ENCODE measurements around the gene ADRA2C.

ADRA2C gene

DNA sequence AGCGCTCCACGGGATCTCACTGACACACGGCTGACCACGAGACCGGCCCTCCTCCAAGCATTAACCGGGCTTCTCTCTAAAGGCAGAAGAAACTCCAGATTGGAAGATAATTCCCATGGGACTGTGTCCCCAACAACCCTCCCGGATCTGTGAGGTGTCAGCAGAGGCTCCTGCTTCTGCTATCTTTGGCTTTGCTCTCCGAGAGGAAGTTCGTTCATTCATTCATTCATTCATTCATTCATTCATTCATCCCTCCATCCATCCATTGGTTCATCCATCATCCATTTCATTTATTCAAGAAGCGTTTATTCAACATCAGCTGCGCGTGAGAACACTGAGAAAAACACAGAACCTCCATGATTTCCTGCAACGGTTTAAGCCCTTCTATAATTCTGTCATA lies 11.5 kb downstream of the ADRA2C start:
- no peak for DNase-seq

DNA sequence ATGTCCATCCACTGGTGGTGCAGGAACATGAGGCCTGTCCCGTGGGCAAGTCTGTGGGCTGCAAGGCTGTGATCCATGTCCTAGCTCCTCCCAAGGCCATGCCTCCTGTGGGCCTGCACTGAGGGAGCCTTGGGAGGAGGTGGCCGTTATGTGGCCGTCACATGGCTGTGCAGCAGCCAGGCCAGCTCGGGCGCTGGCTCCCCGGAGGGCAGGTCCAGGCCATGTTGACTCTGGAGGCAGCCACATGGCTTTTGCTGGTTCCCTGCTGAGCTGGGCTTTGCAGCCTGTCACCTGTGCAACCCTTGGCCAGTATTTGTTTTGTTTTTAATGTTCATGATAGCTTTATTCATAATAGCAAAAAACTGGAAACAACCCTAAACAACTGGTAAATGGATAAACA lies 13.3 kb downstream of the ADRA2C start:
- DNase-seq = no peak

DNA sequence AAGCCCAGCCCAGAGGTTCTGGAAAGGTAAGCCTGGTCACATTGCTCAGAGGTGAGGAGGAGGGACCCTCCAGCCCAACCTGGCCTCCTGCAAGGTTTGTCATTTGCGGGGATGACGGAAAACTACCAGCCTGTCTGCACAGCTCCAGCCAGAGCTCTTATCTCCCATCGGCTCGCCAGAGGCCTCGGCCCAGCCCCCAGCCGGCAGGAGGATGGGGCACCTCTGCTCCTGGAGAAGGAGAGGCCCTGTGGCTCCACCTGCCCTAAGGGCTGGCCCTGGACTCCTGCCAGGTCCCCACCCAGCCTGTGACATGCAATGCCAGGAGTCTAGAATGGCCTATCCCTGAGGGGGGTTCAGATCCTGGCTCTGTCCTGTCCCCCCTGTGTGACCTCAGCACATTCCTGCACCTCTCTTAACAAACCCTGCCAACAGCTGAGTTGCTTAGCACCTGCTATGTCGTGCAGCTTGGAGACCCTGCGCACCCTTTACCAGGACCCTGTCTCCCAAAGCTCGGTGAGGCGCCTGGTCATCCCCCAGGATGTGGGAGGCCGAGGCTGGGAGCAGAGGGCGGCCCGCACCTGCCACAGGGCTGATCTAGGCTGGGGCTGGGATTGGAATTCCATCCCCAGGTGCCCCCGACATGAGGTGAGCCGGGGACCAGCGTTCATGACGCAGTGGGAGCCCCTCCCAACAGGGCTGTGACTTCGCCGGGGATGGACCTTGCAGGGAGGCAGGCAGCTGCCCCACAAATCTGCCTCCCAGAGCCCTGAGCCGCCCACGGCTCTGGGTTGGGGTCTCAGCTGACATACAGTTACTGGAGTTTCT lies 14.4 kb downstream of the ADRA2C start:
- DNase-seq = no peak

DNA sequence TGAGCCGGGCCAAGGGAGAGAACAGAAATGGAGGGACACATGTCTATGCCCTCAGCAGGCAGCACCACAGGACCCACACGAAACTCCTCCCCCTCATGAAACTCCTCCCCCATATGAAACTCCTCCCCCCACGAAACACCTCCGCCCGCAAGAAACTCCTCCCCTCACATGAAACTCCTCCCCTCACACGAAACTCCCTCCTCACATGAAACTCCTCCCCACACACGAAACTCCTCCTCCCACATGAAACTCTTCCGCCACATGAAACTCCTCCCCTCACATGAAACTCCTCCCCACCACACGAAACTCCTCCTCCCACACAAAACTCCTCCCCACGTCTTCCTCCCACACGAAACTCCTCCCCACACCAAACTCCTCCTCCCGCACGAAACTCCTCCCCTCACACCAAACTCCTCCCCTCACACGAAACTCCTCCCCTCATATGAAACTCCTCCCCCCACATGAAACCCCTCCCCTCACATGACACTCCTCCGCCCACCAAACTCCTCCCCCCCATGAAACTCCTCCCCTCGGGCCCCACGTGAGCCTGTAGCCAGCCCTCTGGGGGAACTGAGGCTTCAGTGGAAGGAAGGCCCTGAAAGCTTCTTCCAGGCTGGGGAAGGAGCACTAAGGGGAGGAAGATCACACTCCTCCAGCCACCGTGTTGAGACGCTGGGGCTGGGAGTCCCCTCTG lies 15.2 kb downstream of the ADRA2C start:
- no peak for DNase-seq

DNA sequence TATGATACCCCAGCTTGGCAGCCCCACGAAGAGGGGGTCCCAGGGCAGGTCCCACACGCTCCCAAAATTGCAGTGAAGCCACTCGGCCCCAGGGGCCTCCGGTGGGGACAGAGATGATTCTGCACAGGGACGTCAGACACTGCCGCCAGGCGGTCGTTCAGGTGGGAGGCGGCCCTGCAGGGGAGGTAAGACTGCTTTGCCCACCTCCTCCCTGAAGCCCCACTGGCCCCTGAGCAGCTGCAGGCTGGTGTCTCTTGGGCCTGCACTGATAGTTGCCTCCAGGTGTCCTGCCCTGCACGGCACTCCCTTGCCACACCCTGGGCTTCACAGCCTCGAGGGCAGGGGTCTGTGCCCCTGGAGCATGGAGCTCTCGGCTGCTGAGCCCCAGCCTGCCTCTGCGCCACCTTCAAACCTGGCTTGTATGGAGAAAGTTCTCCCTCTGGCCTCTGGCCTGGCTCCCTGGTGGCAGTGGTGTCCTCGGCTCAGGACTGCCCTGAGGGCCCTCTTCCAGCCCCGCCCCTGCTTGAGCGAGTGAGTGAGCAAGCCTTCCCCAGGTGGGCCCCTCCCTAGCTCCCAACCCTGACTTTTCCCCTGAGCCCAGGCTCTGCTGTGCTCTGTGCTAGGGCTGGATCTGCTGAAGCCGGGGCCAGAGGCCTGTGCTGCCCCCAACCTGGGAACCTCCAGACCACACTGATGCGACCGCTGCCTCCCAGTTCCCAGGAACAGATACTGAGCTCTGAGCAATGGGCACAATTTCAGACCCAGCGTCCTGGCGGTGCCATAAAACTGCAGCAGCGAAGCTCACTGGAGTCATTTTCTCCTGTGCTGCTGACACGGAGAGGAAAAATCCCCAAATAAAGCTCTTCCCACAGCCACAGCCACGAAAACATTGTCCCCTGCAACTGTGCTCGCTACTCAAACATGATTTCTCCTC lies 16.1 kb downstream of the ADRA2C start:
- DNase-seq = no peak

DNA sequence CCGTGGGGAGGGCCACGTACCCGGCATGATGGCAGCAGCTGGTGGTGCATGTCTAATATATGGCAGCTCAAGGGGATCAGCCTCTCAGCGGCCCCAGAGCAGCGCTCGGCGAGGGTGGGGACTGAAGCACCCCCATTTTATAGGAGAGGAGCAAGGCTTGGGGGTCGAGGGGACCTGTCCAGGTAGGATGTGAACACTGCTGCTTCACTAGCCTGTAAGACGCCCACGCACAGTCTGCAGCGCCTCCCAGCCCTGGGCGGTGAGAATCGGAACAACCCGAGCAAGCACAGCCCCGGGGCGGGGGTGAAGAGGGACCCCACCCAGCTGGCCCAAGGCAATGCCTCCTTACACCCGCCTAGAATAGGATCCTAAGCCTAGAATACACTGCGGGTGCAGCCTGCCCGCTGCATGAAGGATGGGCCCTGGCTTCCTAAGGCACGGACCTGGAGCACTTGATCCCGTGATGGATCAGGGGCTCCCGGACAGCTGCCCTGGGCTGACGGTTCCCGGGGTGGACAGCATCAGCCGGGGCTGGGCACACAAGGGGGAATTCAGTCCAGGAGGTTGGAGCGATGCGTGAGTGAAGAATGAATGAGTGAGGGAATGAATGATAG lies 17.6 kb downstream of the ADRA2C start:
- no peak for DNase-seq

DNA sequence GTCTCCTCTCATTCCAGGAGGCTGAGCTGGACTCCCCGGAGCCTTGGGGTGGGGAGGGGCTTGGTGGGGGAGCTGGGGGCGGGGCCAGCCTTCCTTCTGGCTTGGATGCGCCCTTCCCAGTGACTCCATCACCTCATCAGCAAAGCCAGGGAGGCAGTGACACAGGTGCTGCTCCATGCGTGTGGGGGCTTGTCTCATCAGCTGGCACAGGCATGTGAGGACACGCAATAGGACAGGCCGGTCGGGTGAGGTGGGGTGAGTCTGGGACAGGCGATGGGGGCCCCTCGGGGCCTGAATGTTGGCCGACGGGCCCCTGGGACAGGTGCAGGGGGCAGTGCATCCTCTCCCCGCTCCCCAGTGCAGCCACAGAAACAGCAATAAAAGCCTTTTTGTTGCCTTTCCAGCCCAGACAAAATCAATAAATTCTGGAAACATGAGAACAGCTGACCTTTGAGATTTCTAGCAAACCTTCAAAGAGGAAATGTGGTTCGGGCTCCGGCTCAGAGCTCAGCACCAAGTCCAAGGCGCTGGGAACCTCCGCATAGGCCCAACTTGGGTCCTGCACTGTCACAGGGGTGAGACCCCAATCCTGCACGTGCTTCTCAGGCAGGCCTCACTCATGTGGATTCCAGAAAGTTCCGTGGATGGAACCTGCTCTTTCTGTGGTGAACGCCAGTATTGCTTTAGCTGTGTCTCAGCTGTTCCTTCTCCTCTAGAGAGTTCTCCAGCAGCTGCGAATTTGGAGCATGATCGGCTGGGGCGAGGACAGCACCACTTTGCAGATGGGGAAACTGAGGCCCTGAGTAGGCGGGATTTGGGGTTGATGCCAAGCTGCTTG lies 18.5 kb downstream of the ADRA2C start:
- no peak for DNase-seq

DNA sequence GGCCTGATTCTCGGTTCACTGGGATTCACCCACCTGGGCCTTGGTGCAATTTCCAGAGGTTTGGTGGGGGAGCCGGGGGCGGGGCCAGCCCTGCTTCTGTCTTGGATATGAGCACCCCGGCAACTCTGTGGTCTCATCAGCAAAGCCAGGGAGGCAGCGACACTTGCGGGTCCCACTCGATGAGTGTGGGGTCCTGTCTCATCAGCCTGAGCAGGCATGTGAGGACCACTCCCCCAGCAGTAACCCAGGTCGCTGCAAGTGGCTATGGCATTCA lies 19.0 kb downstream of the ADRA2C start:
- no peak for DNase-seq

DNA sequence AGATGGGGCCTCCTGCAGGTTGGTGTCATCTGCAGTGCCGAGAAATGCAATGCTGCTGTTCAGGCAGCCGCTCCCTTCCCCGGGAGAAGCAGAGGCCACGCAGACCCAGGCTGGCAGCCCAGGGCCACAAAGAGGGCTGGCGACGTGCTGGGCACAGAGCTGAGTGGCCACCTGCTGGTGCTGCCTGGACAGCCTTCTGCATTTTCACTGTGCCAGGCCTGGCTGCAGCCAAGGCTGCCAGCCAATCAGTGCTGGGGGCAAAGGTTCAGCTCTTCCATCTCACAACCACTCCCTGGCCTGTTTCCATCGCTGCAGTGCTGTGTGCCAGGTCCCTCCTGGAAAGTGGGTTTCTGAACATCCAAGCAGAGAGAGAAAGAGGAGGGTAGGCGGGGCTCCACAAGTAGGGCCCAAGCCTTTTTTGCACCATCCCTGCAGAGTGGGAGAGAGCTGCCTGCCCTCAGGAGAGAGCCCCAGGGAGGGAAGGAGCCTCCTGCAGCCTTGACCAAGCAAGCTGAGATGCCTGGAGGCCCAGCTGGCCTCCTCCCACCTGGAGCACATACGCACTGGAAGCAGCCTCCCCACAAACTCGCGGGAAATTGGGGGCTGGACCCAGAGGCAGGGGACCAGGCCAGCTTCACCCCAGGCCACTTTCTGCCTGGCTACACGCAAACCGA lies 20.1 kb downstream of the ADRA2C start:
- DNase-seq = no peak

DNA sequence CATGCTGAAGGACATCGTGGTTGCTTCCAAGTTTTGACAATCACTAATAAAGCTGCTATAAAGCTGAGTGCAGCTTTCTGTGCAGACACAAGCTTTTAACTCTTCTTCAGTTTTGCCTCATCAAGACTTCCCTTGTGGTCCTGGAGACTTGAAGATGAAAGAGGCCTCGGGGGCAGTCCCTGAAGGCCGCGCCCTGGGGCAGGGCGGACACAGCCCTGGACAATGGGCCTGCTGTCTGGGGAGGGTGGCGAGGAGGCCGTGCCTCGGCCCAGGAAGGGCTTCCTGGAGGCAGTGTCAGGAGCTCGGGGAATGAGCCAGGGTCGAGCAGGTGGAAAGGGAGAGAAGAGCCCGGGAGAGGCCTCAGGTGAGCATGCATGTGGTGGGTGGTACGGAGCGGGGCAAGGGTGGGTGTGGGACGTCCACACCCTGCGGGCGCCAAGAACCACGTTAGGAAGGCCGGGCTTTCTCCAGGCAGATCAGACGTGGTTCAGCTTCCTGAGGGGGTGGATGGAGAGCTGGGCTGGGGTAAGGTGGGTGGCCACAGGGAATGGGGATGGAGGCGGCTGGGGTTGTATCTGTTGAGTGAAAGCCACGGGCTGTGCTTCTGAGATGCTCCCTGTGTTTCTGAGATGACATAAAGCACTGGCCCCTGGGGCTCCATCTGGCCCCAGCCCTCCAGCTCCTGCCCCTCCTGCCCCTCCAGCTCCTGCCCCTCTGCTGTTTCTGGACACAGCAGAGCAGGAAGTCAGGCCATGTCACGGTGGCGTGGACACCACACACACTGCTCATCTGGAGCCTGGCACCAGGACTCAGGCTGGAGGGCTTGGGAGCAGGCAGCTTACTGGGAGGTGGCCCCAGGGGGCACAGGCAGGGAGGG lies 21.5 kb downstream of the ADRA2C start:
- no peak for DNase-seq

DNA sequence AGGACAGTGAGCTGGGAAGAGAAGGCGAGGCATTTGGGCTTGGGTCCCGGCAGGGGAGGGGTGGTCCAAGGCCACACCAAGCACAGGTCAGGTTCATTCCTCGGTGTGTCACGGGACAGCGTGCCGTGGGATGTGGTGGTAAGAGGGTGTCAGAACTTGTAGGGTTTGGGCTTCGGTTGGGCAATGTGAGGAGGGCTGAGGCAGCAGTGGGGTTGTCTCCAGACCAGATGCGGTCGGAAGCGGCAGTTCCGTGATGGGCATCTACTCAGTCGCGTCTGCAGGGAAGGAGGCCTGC lies 22.1 kb downstream of the ADRA2C start:
- DNase-seq = no peak

DNA sequence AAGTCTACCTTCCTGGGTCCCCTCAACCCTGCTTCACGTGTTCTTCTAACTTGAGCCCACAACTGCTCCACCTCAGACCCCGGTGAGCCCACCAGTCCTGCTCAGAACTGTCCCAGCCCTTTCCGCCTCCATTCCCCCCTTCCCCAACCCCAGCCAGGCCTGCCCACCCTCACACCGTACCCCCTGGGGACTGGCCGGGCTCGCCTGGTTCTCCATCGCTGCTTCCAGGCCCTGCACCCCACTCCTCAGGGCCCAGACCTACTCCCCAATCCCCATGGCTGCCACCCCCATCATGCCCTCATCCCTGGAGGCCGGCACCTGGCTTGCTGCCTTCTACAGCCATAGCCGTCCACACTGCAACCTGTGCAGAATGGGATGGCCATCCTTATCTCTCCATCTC lies 23.4 kb downstream of the ADRA2C start:
- no peak for DNase-seq

DNA sequence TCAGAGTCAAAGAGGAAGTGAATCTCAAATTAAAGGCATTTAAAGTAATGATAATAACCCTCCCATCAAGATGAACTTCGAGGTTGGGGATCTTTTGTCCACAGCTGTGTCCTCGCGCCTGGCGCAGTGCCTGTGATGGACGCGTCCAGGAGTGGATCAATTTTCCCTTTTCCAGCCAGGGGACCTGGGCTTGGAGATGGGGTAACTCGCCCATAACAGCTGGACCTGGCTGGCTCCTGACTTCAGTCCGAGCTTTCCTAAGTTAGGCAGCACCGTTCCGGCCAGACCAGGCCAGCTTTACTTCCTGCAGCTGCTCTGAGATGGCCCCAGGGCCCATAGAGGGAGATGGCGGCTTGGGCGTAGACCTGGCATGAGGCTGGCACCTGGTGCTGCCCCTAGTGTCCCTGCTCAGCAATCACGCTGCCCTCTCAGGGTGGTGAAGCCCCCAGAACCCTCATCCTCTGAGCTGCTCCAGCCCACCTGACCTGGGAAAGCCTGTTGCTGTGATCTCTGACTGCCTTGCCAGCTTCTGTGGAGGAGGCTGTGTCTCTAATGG lies 23.9 kb downstream of the ADRA2C start:
- DNase-seq = no peak

DNA sequence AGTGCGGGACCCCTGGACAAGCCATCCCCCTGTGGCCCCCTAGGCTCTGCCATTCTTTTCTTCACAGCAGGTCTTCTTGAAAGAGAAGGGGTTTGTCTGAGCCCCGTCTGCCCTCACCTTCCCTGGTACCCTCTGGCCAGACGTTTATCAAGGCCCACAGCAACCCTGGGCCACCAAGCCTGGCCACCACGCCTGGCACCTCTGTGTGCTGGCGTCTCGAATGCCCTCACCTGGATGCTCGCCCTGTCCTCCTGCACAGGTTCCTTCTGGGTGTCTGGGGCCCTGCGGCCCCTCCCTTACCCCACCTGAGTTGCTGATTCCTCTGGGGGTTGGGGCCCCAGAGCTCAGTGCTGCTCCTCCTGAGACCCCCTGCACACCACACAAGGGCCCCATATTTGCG lies 25.1 kb downstream of the ADRA2C start:
- no peak for DNase-seq

DNA sequence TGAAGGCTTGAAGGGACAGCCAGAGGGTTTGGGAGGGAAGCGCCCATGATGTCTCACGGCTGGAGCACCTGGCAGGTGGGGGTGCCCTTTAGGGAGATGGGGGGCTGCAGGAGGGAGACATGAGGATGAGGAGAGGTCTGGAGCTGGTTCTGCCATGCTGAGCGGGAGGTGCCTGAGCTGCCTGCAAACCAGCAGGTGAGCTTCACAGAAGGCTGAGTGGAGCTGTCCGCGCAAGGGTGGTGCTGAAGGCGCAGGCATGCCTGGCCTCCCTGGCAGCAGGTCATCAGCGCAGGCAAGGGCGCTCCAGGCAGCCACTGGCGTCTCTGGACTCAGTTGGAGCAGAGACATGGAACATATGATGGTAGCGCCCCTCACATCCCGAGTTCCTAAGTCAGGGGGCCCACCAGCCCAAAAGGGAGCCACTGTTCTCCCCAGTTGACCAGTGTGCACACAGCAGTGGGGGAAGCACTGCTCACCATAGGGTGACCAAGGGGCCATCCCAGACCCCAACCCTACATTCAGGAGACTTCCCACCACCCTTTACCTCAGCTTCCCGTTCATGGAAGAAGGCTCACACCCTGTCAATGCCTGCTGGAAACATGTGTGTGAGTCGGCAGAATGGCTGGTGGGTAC lies 25.8 kb downstream of the ADRA2C start:
- DNase-seq = no peak

DNA sequence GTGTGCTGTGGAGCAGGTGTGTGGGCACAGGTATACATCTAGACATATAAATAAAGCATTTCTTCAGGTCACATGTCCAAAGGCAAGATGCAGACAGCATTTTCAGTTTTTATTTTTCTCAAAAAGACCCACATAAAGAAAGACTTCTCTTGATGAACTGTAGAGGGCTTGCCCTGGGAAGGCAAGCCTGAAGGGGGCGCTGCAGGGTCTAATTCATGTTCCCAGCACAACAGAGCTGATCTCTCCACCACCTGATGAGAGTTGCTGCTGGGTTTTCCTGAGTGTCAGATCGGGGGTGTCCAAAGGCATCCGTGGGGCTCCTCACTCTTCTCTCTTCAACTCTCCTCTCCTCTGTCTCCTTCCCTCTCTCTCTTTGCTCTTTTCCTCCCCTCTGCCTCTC lies 26.6 kb downstream of the ADRA2C start:
- no peak for DNase-seq

DNA sequence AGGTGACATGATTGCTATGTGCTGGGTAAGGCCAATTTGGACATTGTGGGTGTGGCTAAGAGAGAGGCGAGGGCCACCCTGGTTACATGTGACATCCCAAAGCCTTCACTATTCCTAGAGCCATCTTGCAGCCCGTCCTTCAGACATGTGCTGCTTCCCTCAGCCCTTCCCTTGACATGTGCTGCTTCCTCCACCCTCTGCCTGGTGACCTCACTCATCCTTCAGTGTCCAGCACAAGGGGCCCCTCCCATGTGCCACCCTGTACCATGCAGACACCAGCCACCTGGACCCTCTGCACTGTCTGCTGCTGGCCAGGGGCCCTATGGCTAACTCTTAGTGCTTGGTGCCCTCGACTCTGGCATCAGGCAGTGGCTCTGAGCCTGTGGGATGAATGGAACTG lies 27.4 kb downstream of the ADRA2C start:
- no peak for DNase-seq

DNA sequence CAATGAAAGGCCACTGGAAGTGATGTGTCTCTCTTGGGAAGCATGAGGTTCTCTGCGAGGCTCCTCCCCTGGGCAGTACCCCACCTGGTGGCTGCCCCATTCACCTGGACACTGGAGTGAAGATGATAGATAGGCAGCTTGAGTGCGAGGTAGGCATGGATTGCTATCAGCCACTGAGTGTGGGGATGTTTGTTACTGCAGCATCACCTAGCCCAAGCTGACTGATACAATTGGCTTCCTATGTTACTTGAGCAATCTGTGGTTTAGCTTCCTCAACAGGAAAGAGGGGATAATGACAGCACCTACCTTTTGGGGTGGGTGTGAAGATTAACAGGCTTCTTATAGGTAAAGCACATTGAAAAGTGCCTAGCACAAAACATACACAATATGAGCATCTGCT lies 30.8 kb downstream of the ADRA2C start:
- DNase-seq = no peak

DNA sequence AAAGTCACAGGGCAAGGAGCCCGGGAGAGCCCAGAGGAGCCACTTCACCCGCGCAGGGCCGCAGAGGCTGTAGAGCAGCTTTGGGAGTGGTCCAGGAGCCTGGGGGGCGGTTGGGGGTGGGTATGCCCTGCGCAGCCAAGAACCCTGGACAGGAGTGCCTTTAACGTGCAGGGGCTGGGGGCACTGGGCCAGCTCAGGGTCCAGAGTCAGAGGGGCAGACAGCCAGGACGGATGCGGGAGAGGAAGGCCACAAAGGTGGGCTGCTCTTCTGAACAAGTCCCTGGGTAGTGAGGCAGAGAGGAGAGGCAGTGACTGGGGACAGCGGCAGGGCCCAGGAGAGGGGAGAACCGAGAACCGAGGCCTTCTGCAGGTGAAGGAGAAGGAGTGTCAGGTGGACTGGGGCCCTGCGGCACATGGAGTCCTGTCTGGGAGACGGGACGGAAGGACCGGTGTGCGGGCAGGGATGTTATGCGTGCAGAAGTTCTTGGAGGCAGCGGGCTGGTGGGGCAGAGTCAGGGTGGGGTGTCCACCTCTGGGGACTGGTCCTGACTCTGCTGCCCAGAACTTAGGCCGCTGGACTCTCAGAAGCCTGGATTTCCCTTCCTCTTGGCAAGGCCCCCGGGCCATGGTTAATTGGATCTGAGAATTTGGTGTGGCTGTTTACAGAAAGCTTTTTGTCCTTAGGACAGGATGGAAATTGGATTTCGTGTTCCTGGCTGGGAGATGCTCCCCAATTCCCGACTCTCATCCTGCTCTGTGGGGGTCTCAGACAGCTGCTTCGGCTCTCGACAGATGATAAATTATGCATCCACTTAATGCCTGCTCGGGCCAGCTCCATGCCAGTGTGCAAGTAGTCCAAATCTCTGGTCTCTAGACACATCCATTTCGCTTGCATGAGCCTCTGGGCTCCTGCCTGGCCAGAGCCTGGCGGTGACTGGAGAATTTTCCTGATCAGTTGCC lies 31.9 kb downstream of the ADRA2C start:
- no peak for DNase-seq

Data from effector CD4-positive, alpha-beta T cell (primary cell).